Skeletal muscle satellite cell (primary cell): ENCODE measurements around the gene SLC2A11.
"Not testable (repeated sequence)": the region's sequence is repeated elsewhere in the genome, so short reads cannot be mapped to it uniquely, and the experiment has no call there.

ENCODE experiments used
- H3K27me3 ChIP-seq: 2 replicates; pipeline ENCODE4 v1.7.0; 2013; ENCODE audit warnings: low read length; ENCODE audit not compliant: control insufficient read depth, insufficient read depth
- H3K36me3 ChIP-seq: 2 replicates; pipeline ENCODE4 v1.7.0; 2013; ENCODE audit warnings: mild to moderate bottlenecking, control low read depth, low read length; ENCODE audit not compliant: insufficient read depth
- H3K4me1 ChIP-seq: 2 replicates; pipeline ENCODE4 v1.7.0; 2013; ENCODE audit warnings: low read length; ENCODE audit not compliant: control insufficient read depth, insufficient read depth
- H3K4me2 ChIP-seq: 2 replicates; pipeline ENCODE4 v1.7.0; 2013; ENCODE audit warnings: mild to moderate bottlenecking, low read length
- H3K4me3 ChIP-seq: 2 replicates; pipeline ENCODE4 v1.7.0; 2013; ENCODE audit warnings: low read length
- H3K9ac ChIP-seq: 2 replicates; pipeline ENCODE4 v1.7.0; 2013; ENCODE audit warnings: mild to moderate bottlenecking, low read depth, low read length, moderate library complexity
- H3K9me3 ChIP-seq: replicated peaks from 2 replicates; pipeline ENCODE4 v1.7.0; 2013; ENCODE audit warnings: mild to moderate bottlenecking, control low read depth, low read length

Gene SLC2A11

GRCh38 chr22:23895599-23896144 lies 38.0 kb downstream of the SLC2A11 start:
- Histone ChIP-seq H3K9ac (peak overlapping the region; percentile 89), H3K36me3 (peaks cover 19% of the 10 kb centered on the region), H3K4me2 (peak overlapping the region; percentile 97), H3K4me1 (peaks cover 14% of the 10 kb centered on the region), H3K4me3 (peak overlapping the region; percentile 95), H3K9me3 (no peaks in the 10 kb centered on the region), H3K27me3 (no peaks in the 10 kb centered on the region)

GRCh38 chr22:23896166-23896522 lies 38.5 kb downstream of the SLC2A11 start:
- H3K4me1 ChIP-seq, result peaks cover 14% of the 10 kb centered on the region
- no peaks in the 10 kb centered on the region for H3K9me3 ChIP-seq
- H3K9ac ChIP-seq, result peak overlapping the region; percentile 89
- peak overlapping the region; percentile 95 for H3K4me3 ChIP-seq
- no peaks in the 10 kb centered on the region for H3K27me3 ChIP-seq
- H3K4me2 ChIP-seq, result peak overlapping the region; percentile 97
- H3K36me3 ChIP-seq, result peaks cover 19% of the 10 kb centered on the region

GRCh38 chr22:23896523-23897186 lies 39.0 kb downstream of the SLC2A11 start:
- no peak overlapping the region for H3K4me3 ChIP-seq
- no peaks in the 10 kb centered on the region for H3K27me3 ChIP-seq

GRCh38 chr22:23897320-23897719 lies 39.6 kb downstream of the SLC2A11 start:
- H3K4me1 ChIP-seq, result peaks cover 14% of the 10 kb centered on the region
- H3K27me3 ChIP-seq, result no peaks in the 10 kb centered on the region
- peaks cover 19% of the 10 kb centered on the region for H3K36me3 ChIP-seq
- H3K9me3 ChIP-seq, result no peaks in the 10 kb centered on the region
- H3K4me3 ChIP-seq, result no peak overlapping the region
- H3K4me2 ChIP-seq, result no peak overlapping the region
- no peak overlapping the region for H3K9ac ChIP-seq

More at GRCh38 chr22:23896523-23897186, 39.0 kb downstream of the SLC2A11 start:
- Histone ChIP-seq H3K36me3 (peaks cover 19% of the 10 kb centered on the region), H3K9ac (no peak overlapping the region), H3K9me3 (no peaks in the 10 kb centered on the region), H3K4me1 (peaks cover 14% of the 10 kb centered on the region), H3K4me2 (no peak overlapping the region)

GRCh38 chr22:23898006-23898974 lies 40.6 kb downstream of the SLC2A11 start:
- no peak overlapping the region for H3K4me2 ChIP-seq
- H3K9ac ChIP-seq, result no peak overlapping the region
- H3K36me3 ChIP-seq, result peaks cover 19% of the 10 kb centered on the region
- no peaks in the 10 kb centered on the region for H3K9me3 ChIP-seq
- no peak overlapping the region for H3K4me3 ChIP-seq
- H3K27me3 ChIP-seq, result no peaks in the 10 kb centered on the region
- H3K4me1 ChIP-seq, result peaks cover 15% of the 10 kb centered on the region

- Histone ChIP-seq H3K4me3 (no peak overlapping the region), H3K36me3 (peaks cover 19% of the 10 kb centered on the region), H3K4me1 (peaks cover 12% of the 10 kb centered on the region), H3K9me3 (no peaks in the 10 kb centered on the region), H3K4me2 (no peak overlapping the region), H3K9ac (no peak overlapping the region), H3K27me3 (peaks cover 3% of the 10 kb centered on the region)
Observed at GRCh38 chr22:23899042-23899745, 41.5 kb downstream of the SLC2A11 start.

- H3K4me2 ChIP-seq, result not testable (repeated sequence)
- H3K4me1 ChIP-seq, result peaks cover 12% of the 10 kb centered on the region
Observed at GRCh38 chr22:23900227-23900626, 42.6 kb downstream of the SLC2A11 start.

GRCh38 chr22:23901600-23901999 lies 43.9 kb downstream of the SLC2A11 start:
- Histone ChIP-seq H3K4me3 (no peak overlapping the region), H3K9me3 (no peaks in the 10 kb centered on the region), H3K4me1 (peaks cover 3% of the 10 kb centered on the region), H3K27me3 (peaks cover 18% of the 10 kb centered on the region), H3K9ac (no peak overlapping the region), H3K36me3 (peaks cover 7% of the 10 kb centered on the region), H3K4me2 (no peak overlapping the region)

More at GRCh38 chr22:23900227-23900626, 42.6 kb downstream of the SLC2A11 start:
- not testable (repeated sequence) for H3K4me3 ChIP-seq, H3K9ac ChIP-seq, H3K9me3 ChIP-seq
- peaks cover 19% of the 10 kb centered on the region for H3K36me3 ChIP-seq
- peaks cover 10% of the 10 kb centered on the region for H3K27me3 ChIP-seq

GRCh38 chr22:23903328-23903971 lies 45.8 kb downstream of the SLC2A11 start:
- Histone ChIP-seq H3K4me2 (no peak overlapping the region), H3K9me3 (no peaks in the 10 kb centered on the region), H3K36me3 (no peaks in the 10 kb centered on the region), H3K4me1 (peaks cover 3% of the 10 kb centered on the region), H3K4me3 (no peak overlapping the region), H3K9ac (no peak overlapping the region), H3K27me3 (peaks cover 18% of the 10 kb centered on the region)

- Histone ChIP-seq H3K9ac (no peak overlapping the region), H3K4me1 (peaks cover 3% of the 10 kb centered on the region), H3K27me3 (peaks cover 18% of the 10 kb centered on the region), H3K36me3 (no peaks in the 10 kb centered on the region), H3K4me2 (no peak overlapping the region), H3K9me3 (no peaks in the 10 kb centered on the region), H3K4me3 (no peak overlapping the region)
Observed at GRCh38 chr22:23904573-23905254, 47.0 kb downstream of the SLC2A11 start.
